IPS-NIHi7 (cell line): ENCODE data around the gene ADAMTS16.

ENCODE experiments used
- DNase-seq: peaks from one replicate; pipeline ENCODE4 v3.0.0; 2012; ENCODE audit warnings: mixed read lengths; ENCODE audit errors: extremely low spot score

ADAMTS16 gene

GRCh38 chr5:5141625-5142525 is 1.7 kb downstream of the ADAMTS16 start:
- no peak for DNase-seq

- no peak for DNase-seq
Observed at GRCh38 chr5:5144441-5144840, 4.3 kb downstream of the ADAMTS16 start.

- no peak for DNase-seq
Observed at GRCh38 chr5:5145651-5146529, 5.8 kb downstream of the ADAMTS16 start.

GRCh38 chr5:5146530-5147160 is 6.5 kb downstream of the ADAMTS16 start:
- DNase-seq = no peak

GRCh38 chr5:5149154-5149553 is 9.0 kb downstream of the ADAMTS16 start:
- DNase-seq = no peak

- DNase-seq = no peak
Observed at GRCh38 chr5:5150667-5151066, 10.5 kb downstream of the ADAMTS16 start.

- no peak for DNase-seq
Observed at GRCh38 chr5:5154733-5155132, 14.6 kb downstream of the ADAMTS16 start.

- DNase-seq = no peak
Observed at GRCh38 chr5:5155617-5156016, 15.5 kb downstream of the ADAMTS16 start.

GRCh38 chr5:5156471-5157082 is 16.4 kb downstream of the ADAMTS16 start:
- DNase-seq = no peak

- DNase-seq = no peak
Observed at GRCh38 chr5:5158472-5158895, 18.4 kb downstream of the ADAMTS16 start.

- no peak for DNase-seq
Observed at GRCh38 chr5:5159282-5160103, 19.4 kb downstream of the ADAMTS16 start.

- DNase-seq = no peak
Observed at GRCh38 chr5:5164163-5164562, 24.0 kb downstream of the ADAMTS16 start.

- no peak for DNase-seq
Observed at GRCh38 chr5:5165541-5166002, 25.4 kb downstream of the ADAMTS16 start.

GRCh38 chr5:5169466-5169865 is 29.3 kb downstream of the ADAMTS16 start:
- no peak for DNase-seq

GRCh38 chr5:5178136-5178535 is 38.0 kb downstream of the ADAMTS16 start:
- no peak for DNase-seq

GRCh38 chr5:5178580-5178979 is 38.5 kb downstream of the ADAMTS16 start:
- DNase-seq = no peak

- peak; percentile 37 for DNase-seq
Observed at GRCh38 chr5:5179079-5179478, 38.9 kb downstream of the ADAMTS16 start.

- peak; percentile 68 for DNase-seq
Observed at GRCh38 chr5:5179597-5179996, 39.5 kb downstream of the ADAMTS16 start.

- no peak for DNase-seq
Observed at GRCh38 chr5:5181650-5182324, 41.7 kb downstream of the ADAMTS16 start.
